Dedifferentiated amniotic fluid mesenchymal stem cell (primary cell): ENCODE results near the gene NEUROD2.
A peak's percentile ranks its signal among the peaks of the same experiment; 100 is the strongest.

ENCODE experiments used
- DNase-seq: peaks from one replicate; pipeline ENCODE4 v3.0.0-alpha.2; 2016; ENCODE audit errors: extremely low spot score

NEUROD2 gene

GRCh38 chr17:39635614-39636176 is 28.0 kb upstream of the NEUROD2 start:
- DNase-seq: no peak

DNA sequence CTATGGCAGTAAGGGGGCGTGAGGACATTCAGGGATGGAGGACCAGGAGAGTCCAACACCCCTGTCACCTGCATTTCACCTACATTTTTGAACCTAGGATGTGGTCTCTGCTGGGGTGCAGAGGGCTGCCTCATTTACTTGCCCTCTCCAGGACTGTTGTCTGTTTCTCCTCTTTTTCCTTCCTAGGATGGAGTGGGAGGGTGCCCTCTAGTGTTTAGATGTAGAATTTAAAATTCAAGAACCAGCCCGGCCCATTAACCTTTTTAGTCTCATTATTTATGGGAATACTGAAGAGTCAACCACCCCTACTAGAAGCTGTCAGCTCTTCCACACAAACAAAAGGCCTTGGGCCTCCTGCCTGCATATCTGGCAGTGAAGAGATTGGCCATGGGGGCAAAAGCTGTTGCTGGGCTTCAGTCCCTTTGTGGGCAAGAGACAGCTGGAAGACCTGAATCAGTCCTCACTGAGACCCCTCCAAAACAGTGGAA is 26.7 kb upstream of the NEUROD2 start:
- DNase-seq: peak; percentile 63

DNA sequence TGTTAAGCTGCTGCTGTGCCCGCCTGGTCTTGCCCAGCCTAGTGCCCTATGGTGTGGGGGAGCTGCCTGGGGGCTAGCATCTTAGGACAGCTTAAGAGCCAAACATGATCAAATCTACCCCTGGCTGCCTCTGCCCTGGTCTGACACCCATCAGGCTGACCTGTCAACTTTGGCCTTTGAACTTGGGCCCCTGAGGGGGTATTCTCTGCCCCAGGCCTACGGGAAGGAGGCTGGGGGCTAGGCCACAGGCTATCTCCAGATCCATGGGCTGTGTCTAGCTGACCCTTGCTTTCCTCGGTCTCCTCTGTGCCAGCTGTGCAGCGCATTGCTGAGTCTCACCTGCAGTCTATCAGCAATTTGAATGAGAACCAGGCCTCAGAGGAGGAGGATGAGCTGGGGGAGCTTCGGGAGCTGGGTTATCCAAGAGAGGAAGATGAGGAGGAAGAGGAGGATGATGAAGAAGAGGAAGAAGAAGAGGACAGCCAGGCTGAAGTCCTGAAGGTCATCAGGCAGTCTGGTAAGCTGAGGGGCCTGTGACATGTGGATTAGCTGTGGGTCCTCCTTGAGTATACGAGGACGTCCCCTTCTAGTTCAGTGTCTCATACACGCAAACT is 26.0 kb upstream of the NEUROD2 start:
- no peak for DNase-seq

DNA sequence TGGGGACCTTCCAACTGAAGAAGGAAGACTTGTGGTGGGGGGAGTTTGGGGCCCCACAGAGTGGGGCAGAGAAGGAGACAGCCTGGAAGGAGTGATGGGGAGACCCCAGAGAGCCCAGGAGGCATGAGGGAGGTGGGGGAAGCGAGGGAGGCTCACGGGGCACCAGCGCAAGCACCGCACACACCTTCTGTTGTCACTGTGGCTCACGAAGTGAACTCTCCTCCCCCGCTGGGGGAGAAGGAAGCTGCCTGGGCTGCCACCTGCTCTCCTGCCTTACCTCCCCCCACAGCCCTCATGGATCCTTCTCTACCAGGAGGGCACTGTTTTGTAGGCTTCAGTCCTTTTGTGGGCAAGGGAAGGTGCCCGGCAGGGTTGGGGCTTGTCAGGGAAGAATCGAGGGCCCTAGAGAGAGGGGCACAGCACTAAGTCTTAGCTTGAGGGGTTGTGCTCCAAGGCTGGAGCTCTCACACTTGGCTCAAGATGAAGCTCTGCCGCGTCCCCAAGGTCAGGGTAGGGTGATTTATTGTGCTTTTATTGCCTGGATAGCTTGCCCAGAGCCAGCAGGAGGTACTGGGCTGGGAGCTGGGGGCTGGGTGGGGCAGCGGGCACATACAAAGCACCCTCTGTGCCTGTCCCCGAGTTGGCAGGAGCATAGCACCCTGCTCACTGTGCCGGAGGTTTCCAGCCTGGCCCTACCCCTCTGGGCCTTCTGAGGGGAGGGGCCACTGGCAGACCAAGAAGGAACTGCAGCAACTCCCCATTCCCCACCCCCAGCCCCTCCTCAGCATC is 24.6 kb upstream of the NEUROD2 start:
- no peak for DNase-seq

DNA sequence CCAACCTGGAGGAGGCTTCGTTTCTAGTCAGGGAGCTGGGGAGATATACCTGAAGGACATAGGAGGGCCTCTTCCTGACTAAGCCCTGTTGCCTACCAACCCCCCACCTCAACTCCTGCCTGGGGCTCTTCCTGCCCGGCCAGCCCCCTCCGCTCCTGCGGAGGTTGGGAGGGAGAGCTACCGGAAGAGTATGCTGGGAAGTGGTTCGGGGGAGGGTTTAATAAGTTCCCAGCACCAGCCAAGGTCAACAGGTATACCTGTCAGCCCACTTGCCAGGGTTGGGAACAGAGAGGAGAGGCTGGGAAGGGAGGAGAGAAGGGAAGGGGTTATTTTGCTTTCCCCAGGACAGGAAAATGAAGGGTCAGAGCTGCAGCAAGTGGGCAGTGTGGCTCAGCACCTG is 23.7 kb upstream of the NEUROD2 start:
- DNase-seq: no peak

DNA sequence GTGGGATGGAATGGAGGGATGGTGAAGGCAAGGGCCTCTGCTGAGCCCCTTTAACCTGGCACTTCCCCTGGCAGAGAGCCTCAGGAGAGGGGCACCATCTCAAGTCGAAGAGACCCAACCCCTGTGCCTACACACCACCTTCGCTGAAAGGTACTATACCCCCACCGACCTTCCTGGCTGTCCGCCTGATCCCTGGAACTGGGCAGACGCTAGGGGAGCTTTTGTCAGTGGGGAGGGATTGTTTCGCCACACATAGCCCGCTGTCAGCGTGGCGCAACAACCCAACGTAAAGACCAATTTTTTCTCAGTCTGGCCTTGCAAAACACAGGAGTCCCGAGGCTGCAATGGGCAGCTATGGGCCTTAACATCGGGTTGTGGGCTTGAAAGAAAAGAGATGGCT is 22.2 kb upstream of the NEUROD2 start:
- DNase-seq: no peak

- DNase-seq: no peak
Observed at GRCh38 chr17:39629494-39629880, 21.8 kb upstream of the NEUROD2 start.

DNA sequence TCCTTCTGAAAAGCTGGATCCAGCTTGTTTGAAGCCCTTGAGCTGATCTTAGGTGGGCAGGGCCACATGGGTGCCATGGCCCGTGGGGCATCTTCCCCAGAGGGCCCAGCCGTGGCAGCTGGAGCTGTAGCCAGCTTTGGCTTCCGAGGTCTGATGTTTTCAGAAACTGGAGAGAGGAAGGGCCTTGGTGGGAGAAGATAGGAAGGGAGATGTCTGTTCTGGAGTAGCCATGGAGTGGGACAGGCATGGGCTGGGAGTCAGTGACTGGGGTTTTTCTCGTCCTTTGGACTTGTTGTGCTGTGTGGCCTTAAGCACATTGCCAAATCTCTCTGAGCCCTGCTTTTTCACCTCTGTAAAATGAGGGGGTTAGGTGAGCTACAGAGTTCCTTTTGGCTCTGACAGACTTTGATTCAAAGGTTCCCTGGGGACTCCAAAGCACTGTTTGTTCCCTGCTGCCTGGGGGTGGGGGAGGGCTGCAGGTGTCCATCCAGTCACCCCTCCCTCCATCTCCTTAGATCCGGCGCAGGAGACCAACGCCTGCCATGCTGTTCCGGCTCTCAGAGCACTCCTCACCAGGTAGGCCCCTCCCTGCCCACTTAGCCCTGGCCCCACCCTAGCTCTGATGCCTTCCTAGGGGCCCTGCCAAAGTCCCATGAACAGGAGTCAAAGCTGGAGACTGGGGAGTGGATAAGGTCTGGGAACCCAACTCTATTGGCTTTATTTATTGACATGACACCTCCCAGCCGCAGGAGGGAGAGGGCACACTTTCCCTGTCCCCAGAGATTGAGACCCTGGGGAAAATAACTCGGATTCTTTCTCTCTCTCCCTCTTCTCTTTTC is 21.2 kb upstream of the NEUROD2 start:
- no peak for DNase-seq

- DNase-seq: no peak
Observed at GRCh38 chr17:39627712-39628516, 20.2 kb upstream of the NEUROD2 start.

DNA sequence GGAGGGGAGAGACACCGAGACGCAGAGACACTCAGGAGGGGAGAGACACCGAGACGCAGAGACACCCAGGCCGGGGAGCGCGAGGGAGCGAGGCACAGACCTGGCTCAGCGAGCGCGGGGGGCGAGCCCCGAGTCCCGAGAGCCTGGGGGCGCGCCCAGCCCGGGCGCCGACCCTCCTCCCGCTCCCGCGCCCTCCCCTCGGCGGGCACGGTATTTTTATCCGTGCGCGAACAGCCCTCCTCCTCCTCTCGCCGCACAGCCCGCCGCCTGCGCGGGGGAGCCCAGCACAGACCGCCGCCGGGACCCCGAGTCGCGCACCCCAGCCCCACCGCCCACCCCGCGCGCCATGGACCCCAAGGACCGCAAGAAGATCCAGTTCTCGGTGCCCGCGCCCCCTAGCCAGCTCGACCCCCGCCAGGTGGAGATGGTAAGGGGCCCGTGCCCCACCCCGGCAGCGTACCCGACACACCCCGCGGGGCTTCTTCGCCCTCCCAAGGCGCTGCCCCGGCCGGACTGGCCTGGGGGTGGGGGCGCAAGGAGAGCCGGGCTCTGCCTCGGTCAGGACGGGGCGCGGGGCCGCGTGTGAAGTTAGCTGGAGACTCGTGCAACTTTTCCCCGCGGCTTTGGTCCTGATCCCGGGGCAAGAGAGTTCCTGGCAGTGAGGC is 19.5 kb upstream of the NEUROD2 start:
- no peak for DNase-seq

- no peak for DNase-seq
Observed at GRCh38 chr17:39626171-39627046, 18.7 kb upstream of the NEUROD2 start, which contains the start of gene PPP1R1B. TSS of gene PPP1R1B (plus strand) at chr17:39626952. CDS start at chr17:39627393, 441 bp downstream.

GRCh38 chr17:39625198-39625785 is 17.6 kb upstream of the NEUROD2 start:
- no peak for DNase-seq

GRCh38 chr17:39624313-39624712 is 16.6 kb upstream of the NEUROD2 start:
- DNase-seq: no peak

- peak; percentile 74 for DNase-seq
Observed at GRCh38 chr17:39623356-39623950, 15.7 kb upstream of the NEUROD2 start.

GRCh38 chr17:39622380-39623006 is 14.8 kb upstream of the NEUROD2 start:
- no peak for DNase-seq

- peak; percentile 70 for DNase-seq
Observed at GRCh38 chr17:39621523-39622379, 14.0 kb upstream of the NEUROD2 start.

- DNase-seq: no peak
Observed at GRCh38 chr17:39619786-39620101, 12.0 kb upstream of the NEUROD2 start.
